GM12878 (cell line): ENCODE data around the gene CCNL2. TPM values are rescaled to one million over a fixed set of nuclear protein-coding genes. Genes with fewer than 3 reads are reported as not detected.

Experiments used
- ASH2L ChIP-seq: fragments of 300-600, 200-600 bp; sonication (generic); IDR thresholded peaks from 2 replicates; pipeline ENCODE4 v1.6.1; 2017; ENCODE audit warnings: low read depth, mild to moderate bottlenecking, borderline replicate concordance
- ETV6 ChIP-seq, 2 experiments: fragments of 450-650 bp in 1 of 2; IDR thresholded peaks in 1 of 2; conservative IDR thresholded peaks in 1 of 2; 2 replicates each; pipeline ENCODE4 v1.6.1; 2014; ENCODE audit warnings: antibody characterized with exemption in 1 of 2, borderline replicate concordance in 1 of 2, low read depth in 1 of 2, mild to moderate bottlenecking in 1 of 2, moderate library complexity in 1 of 2
- FOXK2 ChIP-seq: fragments of 450-650 bp; IDR thresholded peaks from 2 replicates; pipeline ENCODE4 v1.6.1; 2017; ENCODE audit warnings: mild to moderate bottlenecking, moderate library complexity
- GABPA ChIP-seq: IDR thresholded peaks from 2 replicates; pipeline ENCODE4 v1.6.1; 2014; ENCODE audit warnings: antibody characterized with exemption, low read depth, mild to moderate bottlenecking, inconsistent platforms
- IKZF1 ChIP-seq: fragments of 450-650 bp; conservative IDR thresholded peaks from 2 replicates; pipeline ENCODE4 v1.6.1; 2017; ENCODE audit warnings: antibody characterized with exemption, mild to moderate bottlenecking
- JUNB ChIP-seq: IDR thresholded peaks from 2 replicates; pipeline ENCODE4 v1.6.1; 2016; ENCODE audit warnings: antibody characterized with exemption, mild to moderate bottlenecking
- JUND ChIP-seq: IDR thresholded peaks from 2 replicates; pipeline ENCODE4 v1.6.1; 2012; ENCODE audit warnings: low read depth, mild to moderate bottlenecking, low read length, improper control_type of control experiment, moderate library complexity
- MEF2A ChIP-seq: IDR thresholded peaks from 2 replicates; pipeline ENCODE4 v1.6.1; 2011; ENCODE audit warnings: low read depth, mild to moderate bottlenecking, low read length, moderate library complexity; ENCODE audit not compliant: insufficient read depth
- NR2C1 ChIP-seq: fragments of 450-650 bp; IDR thresholded peaks from 2 replicates; pipeline ENCODE4 v1.6.1; 2017; ENCODE audit warnings: antibody characterized with exemption, mild to moderate bottlenecking, moderate library complexity
- RAD51 ChIP-seq: fragments of 450-650 bp; IDR thresholded peaks from 2 replicates; pipeline ENCODE4 v1.6.1; 2016; ENCODE audit warnings: moderate library complexity, mild to moderate bottlenecking, inconsistent platforms
- STAT3 ChIP-seq: IDR thresholded peaks from 2 replicates; pipeline ENCODE4 v1.6.1; 2011; ENCODE audit warnings: low read depth, low read length, improper control_type of control experiment
- SUZ12 ChIP-seq: fragments of 200-600 bp; sonication (generic); IDR thresholded peaks from one replicate; pipeline ENCODE4 v1.6.1; 2018; ENCODE audit warnings: antibody characterized with exemption, mild to moderate bottlenecking; ENCODE audit not compliant: unreplicated experiment
- TAF1 ChIP-seq: IDR thresholded peaks from 2 replicates; pipeline ENCODE4 v1.6.1; 2011; ENCODE audit warnings: mild to moderate bottlenecking, low read depth, low read length, borderline replicate concordance
- YBX1 ChIP-seq: fragments of 450-650 bp; IDR thresholded peaks from 2 replicates; pipeline ENCODE4 v1.6.1; 2016; ENCODE audit warnings: antibody characterized with exemption
- polyA plus RNA-seq, 11 experiments: library from polyadenylated mRNA; depleted of rRNA in 4 of 11; unstranded in 6 of 11; stranded (reverse) in 5 of 11; fragments of >200 nt; fragmentation: Nextera tagmentation in 4 of 11; fragmentation: Illumina TruSeq in 1 of 11; extraction: Ambion mirVana in 4 of 11; extraction: Trizol in 1 of 11; gene quantifications; 1 replicate in 1 of 11; 2 replicates in 10 of 11; pipeline versions ENCODE4 v1.2.1 to v1.2.3, GENCODE V29; 2011 to 2016; ENCODE audit warnings: inconsistent platforms in 2 of 11, missing spikeins in 2 of 11, low read depth in 1 of 11
- total RNA-seq, 4 experiments: library from RNA; depleted of rRNA in 3 of 4; stranded (reverse); fragments of >200 nt in 3 of 4; fragmentation: Illumina TruSeq in 1 of 4; extraction: Trizol in 1 of 4; gene quantifications; 2 replicates each; pipeline versions ENCODE4 v1.2.1 to v1.2.3, GENCODE V29; 2013 to 2021
- TF ChIP-seq, protein P1 (sequence below): fragments of 450-650 bp; IDR thresholded peaks from 2 replicates; pipeline ENCODE4 v1.6.1; 2016; ENCODE audit warnings: mild to moderate bottlenecking, moderate library complexity, borderline replicate concordance
- TF ChIP-seq, protein P2 (sequence below): fragments of 450-650 bp; IDR thresholded peaks from 2 replicates; pipeline ENCODE4 v1.6.1; 2018; ENCODE audit warnings: mild to moderate bottlenecking, low read depth, moderate library complexity; ENCODE audit not compliant: partially characterized antibody
- TF ChIP-seq, protein P3 (sequence below): IDR thresholded peaks from 2 replicates; pipeline ENCODE4 v1.6.1; 2012; ENCODE audit warnings: low read depth, low read length, improper control_type of control experiment
- TF ChIP-seq, protein P4 (sequence below): fragments of 450-650 bp; IDR thresholded peaks from 2 replicates; pipeline ENCODE4 v1.6.1; 2017; ENCODE audit warnings: low read depth, mild to moderate bottlenecking, moderate library complexity

CCNL2 gene
- total and polyA plus RNA-seq, 10 of the 15 experiments (the other 5 are each of a cell fraction or from before 2014, with no cell fraction given): 2.1 to 143 (median 101) TPM

DNA sequence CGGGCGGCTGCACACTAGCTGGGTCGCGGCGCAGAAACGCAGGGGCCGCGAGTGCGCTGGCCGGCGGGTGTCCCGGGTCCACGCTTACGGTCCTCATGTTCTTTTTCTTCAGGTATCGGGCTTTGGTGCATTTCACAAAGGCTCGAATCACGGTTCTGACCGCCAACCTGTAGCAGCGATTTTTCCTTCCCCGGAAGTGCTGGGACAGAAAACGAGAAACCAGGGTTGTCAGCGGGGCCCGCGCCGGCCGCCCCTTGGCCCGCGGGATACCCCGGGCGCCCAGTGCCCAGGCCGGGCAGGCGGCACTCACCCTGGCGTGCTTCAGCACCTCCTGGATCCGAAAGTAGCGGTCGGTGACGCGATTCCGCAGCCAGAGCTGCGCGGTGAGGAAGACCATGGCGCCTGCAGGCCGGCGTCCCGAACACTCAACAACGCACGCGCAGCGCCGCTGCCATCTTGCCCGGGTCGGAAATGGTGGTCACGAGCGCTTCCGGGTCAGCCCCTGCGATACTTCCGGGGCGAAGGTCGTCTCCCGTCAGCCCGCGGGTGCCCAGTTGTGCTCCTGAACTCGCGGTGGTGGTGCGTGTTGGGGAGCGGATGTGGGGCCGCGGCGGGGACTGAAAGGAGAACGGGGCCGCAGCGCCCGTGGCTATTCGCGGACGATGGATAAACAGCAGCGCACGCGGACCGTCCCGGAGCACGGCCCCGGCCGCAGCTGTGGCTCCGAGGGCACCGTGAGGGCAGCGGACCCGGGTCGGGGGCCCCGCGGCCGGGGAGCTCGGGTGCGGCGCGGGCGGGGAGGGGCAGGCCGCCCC, 7.9 kb upstream of the CCNL2 start, which contains the start of gene MRPL20 (continued):
- TF ChIP-seq NR2C1: peak; percentile 100
- TF ChIP-seq, protein P1, sequence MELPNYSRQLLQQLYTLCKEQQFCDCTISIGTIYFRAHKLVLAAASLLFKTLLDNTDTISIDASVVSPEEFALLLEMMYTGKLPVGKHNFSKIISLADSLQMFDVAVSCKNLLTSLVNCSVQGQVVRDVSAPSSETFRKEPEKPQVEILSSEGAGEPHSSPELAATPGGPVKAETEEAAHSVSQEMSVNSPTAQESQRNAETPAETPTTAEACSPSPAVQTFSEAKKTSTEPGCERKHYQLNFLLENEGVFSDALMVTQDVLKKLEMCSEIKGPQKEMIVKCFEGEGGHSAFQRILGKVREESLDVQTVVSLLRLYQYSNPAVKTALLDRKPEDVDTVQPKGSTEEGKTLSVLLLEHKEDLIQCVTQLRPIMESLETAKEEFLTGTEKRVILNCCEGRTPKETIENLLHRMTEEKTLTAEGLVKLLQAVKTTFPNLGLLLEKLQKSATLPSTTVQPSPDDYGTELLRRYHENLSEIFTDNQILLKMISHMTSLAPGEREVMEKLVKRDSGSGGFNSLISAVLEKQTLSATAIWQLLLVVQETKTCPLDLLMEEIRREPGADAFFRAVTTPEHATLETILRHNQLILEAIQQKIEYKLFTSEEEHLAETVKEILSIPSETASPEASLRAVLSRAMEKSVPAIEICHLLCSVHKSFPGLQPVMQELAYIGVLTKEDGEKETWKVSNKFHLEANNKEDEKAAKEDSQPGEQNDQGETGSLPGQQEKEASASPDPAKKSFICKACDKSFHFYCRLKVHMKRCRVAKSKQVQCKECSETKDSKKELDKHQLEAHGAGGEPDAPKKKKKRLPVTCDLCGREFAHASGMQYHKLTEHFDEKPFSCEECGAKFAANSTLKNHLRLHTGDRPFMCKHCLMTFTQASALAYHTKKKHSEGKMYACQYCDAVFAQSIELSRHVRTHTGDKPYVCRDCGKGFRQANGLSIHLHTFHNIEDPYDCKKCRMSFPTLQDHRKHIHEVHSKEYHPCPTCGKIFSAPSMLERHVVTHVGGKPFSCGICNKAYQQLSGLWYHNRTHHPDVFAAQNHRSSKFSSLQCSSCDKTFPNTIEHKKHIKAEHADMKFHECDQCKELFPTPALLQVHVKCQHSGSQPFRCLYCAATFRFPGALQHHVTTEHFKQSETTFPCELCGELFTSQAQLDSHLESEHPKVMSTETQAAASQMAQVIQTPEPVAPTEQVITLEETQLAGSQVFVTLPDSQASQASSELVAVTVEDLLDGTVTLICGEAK: peak; percentile 97
- no peak; a peak in 1 of 4 replicates for TF ChIP-seq ETV6 (conservative IDR thresholded peaks at IDR 0.05 in 1 of 2, IDR thresholded peaks at IDR 0.05 in 1 of 2; ENCODE audit: borderline replicate concordance in 1 of 2, low read depth in 1 of 2)
- TF ChIP-seq STAT3: no peak
- peak; percentile 96 for TF ChIP-seq TAF1
- TF ChIP-seq ASH2L: 0 out of 2 replicates have a peak, but pooled peaks have one; percentile 49
- TF ChIP-seq SUZ12: no peak
- TF ChIP-seq, protein P2, sequence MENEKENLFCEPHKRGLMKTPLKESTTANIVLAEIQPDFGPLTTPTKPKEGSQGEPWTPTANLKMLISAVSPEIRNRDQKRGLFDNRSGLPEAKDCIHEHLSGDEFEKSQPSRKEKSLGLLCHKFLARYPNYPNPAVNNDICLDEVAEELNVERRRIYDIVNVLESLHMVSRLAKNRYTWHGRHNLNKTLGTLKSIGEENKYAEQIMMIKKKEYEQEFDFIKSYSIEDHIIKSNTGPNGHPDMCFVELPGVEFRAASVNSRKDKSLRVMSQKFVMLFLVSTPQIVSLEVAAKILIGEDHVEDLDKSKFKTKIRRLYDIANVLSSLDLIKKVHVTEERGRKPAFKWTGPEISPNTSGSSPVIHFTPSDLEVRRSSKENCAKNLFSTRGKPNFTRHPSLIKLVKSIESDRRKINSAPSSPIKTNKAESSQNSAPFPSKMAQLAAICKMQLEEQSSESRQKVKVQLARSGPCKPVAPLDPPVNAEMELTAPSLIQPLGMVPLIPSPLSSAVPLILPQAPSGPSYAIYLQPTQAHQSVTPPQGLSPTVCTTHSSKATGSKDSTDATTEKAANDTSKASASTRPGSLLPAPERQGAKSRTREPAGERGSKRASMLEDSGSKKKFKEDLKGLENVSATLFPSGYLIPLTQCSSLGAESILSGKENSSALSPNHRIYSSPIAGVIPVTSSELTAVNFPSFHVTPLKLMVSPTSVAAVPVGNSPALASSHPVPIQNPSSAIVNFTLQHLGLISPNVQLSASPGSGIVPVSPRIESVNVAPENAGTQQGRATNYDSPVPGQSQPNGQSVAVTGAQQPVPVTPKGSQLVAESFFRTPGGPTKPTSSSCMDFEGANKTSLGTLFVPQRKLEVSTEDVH: peak; percentile 43
- no peak for TF ChIP-seq JUNB
- TF ChIP-seq FOXK2: peak; percentile 48; the same call in 1 of the 2 replicates
- TF ChIP-seq IKZF1: peak; percentile 98
- TF ChIP-seq, protein P3, sequence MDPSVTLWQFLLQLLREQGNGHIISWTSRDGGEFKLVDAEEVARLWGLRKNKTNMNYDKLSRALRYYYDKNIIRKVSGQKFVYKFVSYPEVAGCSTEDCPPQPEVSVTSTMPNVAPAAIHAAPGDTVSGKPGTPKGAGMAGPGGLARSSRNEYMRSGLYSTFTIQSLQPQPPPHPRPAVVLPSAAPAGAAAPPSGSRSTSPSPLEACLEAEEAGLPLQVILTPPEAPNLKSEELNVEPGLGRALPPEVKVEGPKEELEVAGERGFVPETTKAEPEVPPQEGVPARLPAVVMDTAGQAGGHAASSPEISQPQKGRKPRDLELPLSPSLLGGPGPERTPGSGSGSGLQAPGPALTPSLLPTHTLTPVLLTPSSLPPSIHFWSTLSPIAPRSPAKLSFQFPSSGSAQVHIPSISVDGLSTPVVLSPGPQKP: peak; percentile 79
- TF ChIP-seq, protein P4, sequence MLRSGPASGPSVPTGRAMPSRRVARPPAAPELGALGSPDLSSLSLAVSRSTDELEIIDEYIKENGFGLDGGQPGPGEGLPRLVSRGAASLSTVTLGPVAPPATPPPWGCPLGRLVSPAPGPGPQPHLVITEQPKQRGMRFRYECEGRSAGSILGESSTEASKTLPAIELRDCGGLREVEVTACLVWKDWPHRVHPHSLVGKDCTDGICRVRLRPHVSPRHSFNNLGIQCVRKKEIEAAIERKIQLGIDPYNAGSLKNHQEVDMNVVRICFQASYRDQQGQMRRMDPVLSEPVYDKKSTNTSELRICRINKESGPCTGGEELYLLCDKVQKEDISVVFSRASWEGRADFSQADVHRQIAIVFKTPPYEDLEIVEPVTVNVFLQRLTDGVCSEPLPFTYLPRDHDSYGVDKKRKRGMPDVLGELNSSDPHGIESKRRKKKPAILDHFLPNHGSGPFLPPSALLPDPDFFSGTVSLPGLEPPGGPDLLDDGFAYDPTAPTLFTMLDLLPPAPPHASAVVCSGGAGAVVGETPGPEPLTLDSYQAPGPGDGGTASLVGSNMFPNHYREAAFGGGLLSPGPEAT: peak; percentile 93
- no peak for TF ChIP-seq RAD51
- TF ChIP-seq MEF2A: peak; percentile 53; the same call in 1 of the 2 replicates
- TF ChIP-seq YBX1: no peak
- no peak for TF ChIP-seq GABPA
- TF ChIP-seq JUND: 0 out of 2 replicates have a peak, but pooled peaks have one; percentile 2
